NT2/D1 (cell line): ENCODE results near the gene MDGA2.

Experiments used
- SUZ12 ChIP-seq: IDR thresholded peaks from 2 replicates; pipeline ENCODE4 v1.6.1; 2011; ENCODE audit not compliant: insufficient read length, insufficient read depth; ENCODE audit errors: extremely low read depth
- YY1 ChIP-seq: IDR thresholded peaks from 2 replicates; pipeline ENCODE4 v1.6.1; 2011; ENCODE audit not compliant: insufficient read length, insufficient read depth
- ZNF274 ChIP-seq: IDR thresholded peaks from 2 replicates; pipeline ENCODE4 v1.6.1; 2011; ENCODE audit warnings: mild to moderate bottlenecking, low read depth, low read length

DNA sequence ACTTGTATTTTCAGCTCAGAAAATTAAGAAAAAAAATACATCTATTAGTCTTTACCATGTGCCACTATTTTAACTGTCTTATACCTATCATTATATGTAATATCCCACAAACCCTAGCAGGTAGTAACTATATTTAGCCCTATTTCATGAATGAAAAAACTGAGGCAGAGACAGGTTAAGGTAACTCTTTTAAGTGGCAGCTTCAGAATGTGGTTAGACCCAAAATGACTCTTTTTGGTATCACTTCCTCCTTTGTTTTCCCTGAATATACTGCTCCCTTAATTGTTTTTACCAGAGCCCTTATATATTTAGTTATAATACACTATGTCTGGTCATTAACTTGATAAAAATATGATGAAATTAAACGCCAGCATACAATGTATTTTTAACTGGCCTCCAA is 788.3 kb downstream of the MDGA2 start:
- no peak for TF ChIP-seq ZNF274
- no peak for TF ChIP-seq YY1
- no peak for TF ChIP-seq SUZ12
